Heart left ventricle (tissue), 13 donors: Measurements from ENCODE around the gene AICDA.

Experiments used
- POLR2A ChIP-seq, 2 donors: fragments of 450-650 bp; IDR thresholded peaks; one replicate each; pipeline ENCODE4 v1.6.1; 2017; ENCODE audit warnings: antibody characterized with exemption in 2 of 2, mild to moderate bottlenecking in 2 of 2, moderate library complexity in 2 of 2
- TF ChIP-seq, protein P1 (sequence below), 12 donors: fragments of 200-600 bp; sonication (generic) in 4 of 12; IDR thresholded peaks; one replicate each; pipeline versions ENCODE4 v1.5.0 to v1.8.0; 2018 to 2022; ENCODE audit warnings: antibody characterized with exemption in 12 of 12, mild to moderate bottlenecking in 5 of 12
- donor health status: ischemic (EF 13 %, LVEDD 7.1; RV severe dilation, severe dysfunction).
- donor health status: DM: no; HTN: yes; CAD: no.
- donor health status: DM: no; HTN: no; CAD: no.
- donor health status: ischemic (EF 25% LVEDD 6.9; RV normal size, moderate dysfunction).
- donor health status: ischemic (EF 25% LVEDD 5.7; RV mildly dilated, moderate dysfunction).
- donor health status: ischemic (EF 35%, LVEDD 5.7; RV mildly dilated, moderate dysfunction).
- donor health status: nonischemic (EF 11% LVEDD 7.7; RV severe dilation, severe dysfunction).
- donor health status: DM: yes; HTN: yes; CAD: no.
- donor health status: PGD.
- donor health status: ischemic (EF 29% LVEDD 5.4; RV normal size, mild dysfunction).
- donor health status: nonischemic (EF 23%, LVEDD 6.1; RV moderate dilation, normal function).

DNA sequence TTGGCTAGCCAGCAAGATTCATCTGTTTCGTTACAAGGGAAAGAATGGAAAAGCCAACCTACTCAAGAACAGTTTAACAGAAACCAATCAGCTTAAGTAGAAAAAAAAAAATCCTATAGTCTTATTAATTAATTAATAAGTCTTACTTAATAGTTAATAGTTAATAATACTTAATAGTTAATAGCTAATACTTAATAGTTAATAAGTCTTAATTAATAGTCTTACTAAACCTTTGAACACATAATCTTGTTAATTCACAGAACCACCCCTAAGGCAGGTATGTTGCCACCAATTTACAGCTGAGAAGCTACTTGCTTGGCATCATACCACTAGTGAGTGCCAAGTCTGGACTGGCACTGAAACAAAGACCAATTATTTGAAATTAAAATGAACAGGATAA is 30.1 kb upstream of the AICDA start:
- TF ChIP-seq, protein P1, sequence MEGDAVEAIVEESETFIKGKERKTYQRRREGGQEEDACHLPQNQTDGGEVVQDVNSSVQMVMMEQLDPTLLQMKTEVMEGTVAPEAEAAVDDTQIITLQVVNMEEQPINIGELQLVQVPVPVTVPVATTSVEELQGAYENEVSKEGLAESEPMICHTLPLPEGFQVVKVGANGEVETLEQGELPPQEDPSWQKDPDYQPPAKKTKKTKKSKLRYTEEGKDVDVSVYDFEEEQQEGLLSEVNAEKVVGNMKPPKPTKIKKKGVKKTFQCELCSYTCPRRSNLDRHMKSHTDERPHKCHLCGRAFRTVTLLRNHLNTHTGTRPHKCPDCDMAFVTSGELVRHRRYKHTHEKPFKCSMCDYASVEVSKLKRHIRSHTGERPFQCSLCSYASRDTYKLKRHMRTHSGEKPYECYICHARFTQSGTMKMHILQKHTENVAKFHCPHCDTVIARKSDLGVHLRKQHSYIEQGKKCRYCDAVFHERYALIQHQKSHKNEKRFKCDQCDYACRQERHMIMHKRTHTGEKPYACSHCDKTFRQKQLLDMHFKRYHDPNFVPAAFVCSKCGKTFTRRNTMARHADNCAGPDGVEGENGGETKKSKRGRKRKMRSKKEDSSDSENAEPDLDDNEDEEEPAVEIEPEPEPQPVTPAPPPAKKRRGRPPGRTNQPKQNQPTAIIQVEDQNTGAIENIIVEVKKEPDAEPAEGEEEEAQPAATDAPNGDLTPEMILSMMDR (IDR thresholded peaks at IDR 0.05), result no peak
- TF ChIP-seq POLR2A (IDR thresholded peaks at IDR 0.05), result no peak
